A549 (cell line): Measurements from ENCODE around the gene UVSSA.

Source experiments
- NR3C1 ChIP-seq: fragments of >200 bp; sonication (Bioruptor Twin); formaldehyde crosslinking; IDR thresholded peaks from 3 replicates; pipeline ENCODE4 v1.6.1; 2017
- RFX5 ChIP-seq: fragments of 450-650 bp; IDR thresholded peaks from 2 replicates; pipeline ENCODE4 v1.7.1; 2014; ENCODE audit warnings: antibody characterized with exemption, mild to moderate bottlenecking, moderate library complexity
- TF ChIP-seq, protein P1 (sequence below): fragments of >200 bp; sonication (Bioruptor Twin); formaldehyde crosslinking; IDR thresholded peaks from 3 replicates; pipeline ENCODE4 v1.5.1; 2016

- TF ChIP-seq, protein P1, sequence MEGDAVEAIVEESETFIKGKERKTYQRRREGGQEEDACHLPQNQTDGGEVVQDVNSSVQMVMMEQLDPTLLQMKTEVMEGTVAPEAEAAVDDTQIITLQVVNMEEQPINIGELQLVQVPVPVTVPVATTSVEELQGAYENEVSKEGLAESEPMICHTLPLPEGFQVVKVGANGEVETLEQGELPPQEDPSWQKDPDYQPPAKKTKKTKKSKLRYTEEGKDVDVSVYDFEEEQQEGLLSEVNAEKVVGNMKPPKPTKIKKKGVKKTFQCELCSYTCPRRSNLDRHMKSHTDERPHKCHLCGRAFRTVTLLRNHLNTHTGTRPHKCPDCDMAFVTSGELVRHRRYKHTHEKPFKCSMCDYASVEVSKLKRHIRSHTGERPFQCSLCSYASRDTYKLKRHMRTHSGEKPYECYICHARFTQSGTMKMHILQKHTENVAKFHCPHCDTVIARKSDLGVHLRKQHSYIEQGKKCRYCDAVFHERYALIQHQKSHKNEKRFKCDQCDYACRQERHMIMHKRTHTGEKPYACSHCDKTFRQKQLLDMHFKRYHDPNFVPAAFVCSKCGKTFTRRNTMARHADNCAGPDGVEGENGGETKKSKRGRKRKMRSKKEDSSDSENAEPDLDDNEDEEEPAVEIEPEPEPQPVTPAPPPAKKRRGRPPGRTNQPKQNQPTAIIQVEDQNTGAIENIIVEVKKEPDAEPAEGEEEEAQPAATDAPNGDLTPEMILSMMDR: no peak
- no peak for TF ChIP-seq RFX5
- TF ChIP-seq NR3C1: no peak
Measured at GRCh38 chr4:1329408-1330371, 17.3 kb upstream of the UVSSA start.
